D341Med (cell line): ENCODE data around the gene STK24.

Experiments used
- DNase-seq: peaks from one replicate; pipeline ENCODE4 v3.0.0; 2012; ENCODE audit warnings: low spot score

STK24 gene

DNA sequence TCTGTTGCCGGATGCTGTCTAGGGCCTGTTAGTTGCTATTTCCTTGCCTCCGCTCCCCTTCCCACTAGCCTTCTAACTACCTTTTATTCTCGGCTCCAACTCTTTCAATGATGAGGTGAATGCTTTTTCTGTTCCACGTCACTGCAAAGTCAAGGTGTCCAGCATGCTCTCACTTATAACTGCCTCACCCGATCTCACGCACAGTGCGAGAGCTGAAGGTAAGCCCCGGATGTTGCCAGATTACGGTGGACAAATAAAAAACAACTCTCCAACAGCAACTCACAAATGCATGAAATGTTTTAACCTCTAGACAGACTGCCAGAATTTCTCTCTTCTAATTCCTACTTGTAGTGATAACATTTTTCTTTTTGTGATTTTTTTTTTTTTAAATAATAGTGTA lies 169.9 kb downstream of the STK24 start:
- no peak for DNase-seq

DNA sequence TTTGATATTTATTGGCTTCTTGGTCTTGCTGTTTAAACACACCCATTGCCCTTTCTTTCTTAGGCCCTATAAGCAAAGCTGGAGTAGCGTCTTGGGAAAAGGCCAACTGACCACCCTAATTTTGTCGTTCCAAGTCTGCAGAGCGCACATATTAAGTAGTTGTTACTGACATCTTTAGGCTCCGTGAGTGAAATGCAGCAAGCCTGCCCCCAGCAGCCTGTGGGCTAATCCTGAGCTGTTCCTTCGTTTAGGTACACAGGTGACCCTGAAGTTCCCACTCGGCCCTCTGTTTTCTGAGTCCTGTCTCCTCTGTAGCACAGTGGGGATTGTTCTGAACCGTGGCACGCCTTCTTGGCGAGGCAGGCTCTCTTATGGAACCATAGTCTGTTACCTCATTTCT lies 170.5 kb downstream of the STK24 start:
- DNase-seq = no peak

DNA sequence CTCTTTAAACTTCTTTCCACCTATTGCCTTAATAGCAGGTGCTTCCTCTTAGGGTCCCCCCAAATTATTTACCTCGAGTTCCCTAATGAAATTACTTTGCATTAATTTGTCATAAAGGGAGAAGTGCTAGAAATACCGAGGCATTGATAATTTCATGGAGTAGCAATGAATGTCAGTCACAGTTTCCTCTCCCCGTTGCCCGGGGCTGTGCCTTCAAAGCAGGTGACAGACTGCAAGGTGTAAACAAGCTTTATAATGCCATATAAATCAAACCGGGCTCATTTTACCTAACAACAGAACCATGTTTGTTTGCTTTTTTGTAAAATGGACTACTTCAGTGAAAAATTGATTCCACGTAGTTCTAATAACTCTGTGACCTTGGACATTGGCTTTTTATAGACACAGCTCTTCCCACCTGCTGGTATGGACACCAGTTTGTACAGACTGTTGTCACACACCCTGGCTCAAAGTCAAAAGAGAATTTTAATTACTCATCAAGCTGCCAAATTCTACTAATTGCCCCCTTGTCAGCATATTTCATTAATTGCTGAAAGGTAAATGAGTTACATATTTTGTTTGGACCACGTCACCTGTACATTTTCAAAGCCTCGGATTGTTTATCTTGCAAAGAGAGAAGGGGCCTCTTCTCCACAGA lies 171.1 kb downstream of the STK24 start:
- DNase-seq = no peak

DNA sequence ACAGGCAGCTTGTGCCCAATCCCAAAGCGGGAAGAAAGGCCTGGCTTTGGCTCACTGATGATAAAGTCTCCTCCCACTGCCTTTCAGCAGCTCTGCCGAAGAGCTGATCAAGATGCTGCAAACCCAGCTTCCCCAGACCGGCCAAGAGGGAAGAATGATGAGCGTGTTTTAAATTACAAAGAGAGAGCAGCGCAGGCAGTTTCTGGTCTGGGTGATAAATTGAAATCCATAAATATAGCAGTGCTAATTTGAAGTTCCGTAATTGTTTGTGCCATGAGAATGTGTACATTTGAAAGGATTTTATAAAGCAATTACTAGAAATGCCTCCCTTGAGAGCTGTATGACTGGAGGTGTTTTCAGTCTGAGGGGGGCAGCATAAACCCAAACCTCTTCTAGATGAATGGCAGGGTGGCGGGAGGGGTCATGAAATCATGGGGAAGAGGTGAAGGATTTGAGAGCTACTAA lies 171.8 kb downstream of the STK24 start:
- DNase-seq = no peak

DNA sequence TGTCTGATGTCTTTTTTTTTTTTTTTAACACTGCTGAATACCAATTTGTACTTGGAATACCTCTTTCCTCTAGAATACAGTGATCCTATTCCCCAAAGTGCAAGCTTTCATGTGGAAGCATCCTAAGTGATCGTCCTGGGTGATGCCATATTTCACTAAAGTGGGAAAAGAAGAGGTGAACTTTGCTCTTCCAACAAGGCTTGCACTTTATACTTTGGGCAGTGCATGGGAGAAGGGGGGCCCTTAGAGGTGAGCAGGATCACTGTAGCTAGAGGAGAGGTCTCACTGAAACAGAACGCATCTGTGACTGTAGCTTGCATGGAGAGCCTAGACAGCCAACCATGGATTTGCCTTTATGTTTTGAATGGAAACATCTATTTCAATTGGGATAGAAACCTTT lies 173.8 kb downstream of the STK24 start:
- DNase-seq = no peak

DNA sequence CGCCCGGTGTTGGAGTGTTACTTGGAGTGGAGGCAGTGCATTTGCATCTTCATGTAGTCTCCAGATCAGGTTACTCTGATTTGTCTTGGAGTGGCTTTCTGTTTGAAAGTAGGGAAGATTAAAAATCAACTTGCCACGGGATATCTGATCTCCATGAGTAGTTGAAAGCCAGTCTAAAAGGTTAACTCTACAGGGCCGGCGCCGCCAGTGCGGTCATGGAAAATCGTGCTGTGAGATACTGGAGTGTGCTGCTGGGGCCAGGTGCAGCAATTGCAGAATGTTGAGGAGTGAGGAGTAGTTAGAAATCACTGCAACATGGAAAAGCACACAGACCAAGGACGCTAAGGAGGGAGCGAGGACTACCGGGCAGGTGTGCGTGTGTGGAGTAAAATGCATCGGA lies 175.0 kb downstream of the STK24 start:
- DNase-seq = no peak

DNA sequence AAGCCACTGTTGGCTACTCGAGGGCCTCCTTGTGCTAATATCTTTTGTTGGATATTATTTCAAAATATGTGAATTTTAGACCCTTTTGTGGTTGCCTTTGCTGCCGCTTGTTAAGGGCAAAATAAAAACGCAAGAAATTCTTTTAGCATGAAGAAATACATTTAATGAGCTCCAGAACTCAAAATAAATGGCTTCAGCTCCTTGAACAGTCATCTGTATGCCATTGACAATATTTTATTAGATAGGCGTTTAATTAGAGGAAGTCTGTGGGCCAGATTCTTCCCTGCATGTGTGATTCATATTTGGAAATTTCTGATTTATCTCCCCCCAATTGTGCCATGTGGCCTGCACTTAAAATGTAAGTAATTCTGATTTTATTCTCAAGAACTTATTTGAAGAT lies 177.2 kb downstream of the STK24 start:
- DNase-seq = no peak

DNA sequence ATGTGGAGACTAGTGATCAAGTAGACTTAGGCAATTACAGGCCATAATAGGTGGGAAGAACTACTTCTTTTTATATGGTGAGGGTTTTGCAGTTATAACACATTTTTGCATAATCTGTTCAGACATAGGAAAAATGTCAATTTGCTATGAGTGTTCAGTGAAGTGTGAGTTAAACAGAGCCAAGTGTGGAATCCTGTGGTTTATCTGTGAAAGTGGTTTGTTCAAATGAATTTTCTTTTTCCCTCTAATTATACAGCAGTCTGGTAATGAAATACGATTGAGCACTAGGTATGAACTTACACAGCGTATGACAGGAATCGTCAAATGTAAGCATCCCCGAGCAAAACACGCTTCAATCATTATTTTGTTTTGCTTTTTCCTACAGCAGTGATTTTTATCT lies 178.3 kb downstream of the STK24 start:
- no peak for DNase-seq

DNA sequence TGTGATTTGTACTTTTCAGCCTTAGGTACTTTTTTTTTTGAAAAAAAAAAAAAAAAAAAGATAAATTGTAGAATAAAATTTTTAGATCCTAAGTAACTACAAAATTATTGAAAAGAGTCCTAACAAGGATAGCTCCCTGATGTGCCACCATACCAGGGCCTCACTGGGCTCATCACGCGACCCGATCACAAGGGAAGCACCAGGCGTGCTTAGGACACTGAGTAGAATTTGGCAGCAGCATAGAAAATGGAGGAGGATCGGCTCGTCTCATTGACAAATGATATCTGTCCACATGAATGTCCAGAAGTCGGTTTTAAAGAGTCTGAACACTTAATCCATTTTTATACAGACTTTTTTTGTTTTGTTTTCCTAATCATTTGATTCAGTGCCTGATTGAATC lies 179.0 kb downstream of the STK24 start:
- no peak for DNase-seq

DNA sequence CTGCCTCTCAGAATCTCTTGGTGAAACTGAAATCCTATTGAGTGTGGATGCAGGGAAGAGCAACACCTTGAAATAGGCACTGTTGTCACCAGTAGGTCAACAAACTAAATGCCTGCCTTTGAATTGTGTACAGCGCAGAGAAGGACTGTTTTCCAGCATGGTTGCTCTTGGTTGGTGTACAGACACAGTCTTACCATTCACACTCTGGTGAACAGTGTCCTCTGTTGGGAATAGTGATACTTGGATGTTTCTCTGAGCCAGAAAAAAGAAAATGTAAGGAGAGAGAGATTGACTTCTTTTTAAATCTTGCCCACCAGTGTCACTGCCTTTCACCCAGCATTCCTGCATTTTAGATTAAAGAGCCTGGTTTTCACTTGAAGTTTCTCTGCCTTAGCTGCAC lies 179.7 kb downstream of the STK24 start:
- no peak for DNase-seq

DNA sequence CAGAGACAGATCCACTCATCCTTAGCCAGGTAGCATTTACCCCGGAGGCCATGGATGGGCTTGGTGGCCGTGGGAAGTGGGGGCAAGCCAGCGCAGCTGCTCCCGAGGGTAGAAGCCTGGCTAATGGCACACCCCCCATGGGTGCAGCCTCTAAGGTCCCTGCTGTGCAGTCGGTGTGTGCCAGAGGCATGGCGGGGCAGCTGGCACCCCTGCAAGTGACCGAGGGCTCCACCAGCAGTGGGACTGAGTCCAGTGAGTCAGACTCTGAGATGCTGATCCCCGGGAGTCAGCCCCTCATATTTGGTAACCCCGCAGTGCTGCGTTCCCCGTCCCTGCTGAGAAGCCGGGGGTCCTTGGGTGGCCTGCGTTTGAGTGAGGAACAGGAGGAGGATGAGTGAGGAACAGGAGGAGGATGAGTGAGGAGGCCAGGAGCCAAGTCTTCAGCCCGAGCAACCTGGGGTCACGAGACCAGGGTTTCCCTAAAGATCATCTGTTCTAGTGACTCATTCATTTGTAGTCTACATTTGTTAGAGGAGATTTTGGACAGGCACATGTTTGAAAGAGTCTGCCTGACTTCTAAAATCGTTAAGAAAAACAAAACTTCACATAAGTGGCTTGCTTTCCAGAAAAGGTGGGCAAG lies 180.7 kb downstream of the STK24 start:
- DNase-seq = no peak
